Fibroblast of lung (primary cell): Measurements from ENCODE around the gene WDR33. TPM values are rescaled to one million over a fixed set of nuclear protein-coding genes. Genes with fewer than 3 reads are reported as not detected.

ENCODE experiments used
- DNase-seq, 2 donors: peaks; one replicate each; pipeline versions ENCODE4 v3.0.0 to v3.0.0-alpha.2; 2010; ENCODE audit warnings: low read depth in 2 of 2
- H2AFZ ChIP-seq: 2 replicates; pipeline ENCODE4 v1.5.1; 2012; ENCODE audit warnings: low read length, control low read depth, inconsistent platforms
- H3K27ac ChIP-seq: 2 replicates; pipeline ENCODE4 v1.5.1; 2011; ENCODE audit warnings: low read length, control low read depth; ENCODE audit not compliant: insufficient read depth
- H3K27me3 ChIP-seq: 2 replicates; pipeline ENCODE4 v1.5.1; 2011; ENCODE audit warnings: mild to moderate bottlenecking, low read length; ENCODE audit not compliant: control insufficient read depth, insufficient read depth
- H3K36me3 ChIP-seq: 2 replicates; pipeline ENCODE4 v1.5.1; 2011; ENCODE audit warnings: low read length; ENCODE audit not compliant: control insufficient read depth, insufficient read depth
- H3K4me1 ChIP-seq: 2 replicates; pipeline ENCODE4 v1.5.1; 2011; ENCODE audit warnings: low read length; ENCODE audit not compliant: control insufficient read depth, insufficient read depth; ENCODE audit errors: extremely low read depth
- H3K4me2 ChIP-seq: 2 replicates; pipeline ENCODE4 v1.5.1; 2011; ENCODE audit warnings: low read length, control low read depth; ENCODE audit not compliant: insufficient read depth; ENCODE audit errors: extremely low read depth
- H3K4me3 ChIP-seq, 4 experiments: fragments of 200-600 bp in 1 of 4; sonication (generic) in 1 of 4; replicated peaks in 1 of 4; 2 replicates each; pipeline ENCODE4 v1.5.1; 2011 to 2016; ENCODE audit warnings: low read length in 4 of 4, low read depth in 3 of 4, mild to moderate bottlenecking in 3 of 4, control low read depth in 2 of 4, inconsistent platforms in 1 of 4, mixed read lengths in 1 of 4; ENCODE audit not compliant: insufficient read depth in 1 of 4; ENCODE audit errors: control extremely low read depth in 1 of 4
- H3K79me2 ChIP-seq: 2 replicates; pipeline ENCODE4 v1.5.1; 2012; ENCODE audit warnings: mild to moderate bottlenecking, low read length, inconsistent platforms; ENCODE audit not compliant: control insufficient read depth, insufficient read depth
- H3K9ac ChIP-seq: 2 replicates; pipeline ENCODE4 v1.5.1; 2011; ENCODE audit warnings: mild to moderate bottlenecking, low read length, control low read depth; ENCODE audit not compliant: insufficient read depth
- H3K9me3 ChIP-seq: 2 replicates; pipeline ENCODE4 v1.5.1; 2012; ENCODE audit warnings: low read depth, low read length; ENCODE audit not compliant: control insufficient read depth, insufficient read depth
- H4K20me1 ChIP-seq: 2 replicates; pipeline ENCODE4 v1.5.1; 2011; ENCODE audit warnings: low read length; ENCODE audit not compliant: control insufficient read depth, insufficient read depth; ENCODE audit errors: extremely low read depth
- EZH2 ChIP-seq: IDR thresholded peaks from 2 replicates; pipeline ENCODE4 v1.5.1; 2012; ENCODE audit warnings: low read length, control low read depth, mild to moderate bottlenecking; ENCODE audit errors: missing control alignments
- polyA plus RNA-seq, 2 donors: library from polyadenylated mRNA; depleted of rRNA in 1 of 2; stranded (reverse) in 1 of 2; unstranded in 1 of 2; fragments of >200 nt; gene quantifications; 2 replicates each; pipeline ENCODE4 v1.2.1, GENCODE V29; 2011 to 2012; ENCODE audit warnings: missing spikeins in 1 of 2
- total RNA-seq: library from RNA; depleted of rRNA; stranded (reverse); fragments of >200 nt; gene quantifications from 2 replicates; pipeline ENCODE4 v1.2.1, GENCODE V29; 2014
- TF ChIP-seq, protein P1 (sequence below), 2 donors: IDR thresholded peaks in 1 of 2; conservative IDR thresholded peaks in 1 of 2; 1 replicate in 1 of 2; 2 replicates in 1 of 2; pipeline ENCODE4 v1.5.1; 2011 to 2012; ENCODE audit warnings: low read length in 2 of 2, control low read depth in 1 of 2, inconsistent platforms in 1 of 2, low read depth in 1 of 2, mild to moderate bottlenecking in 1 of 2

Gene WDR33
- total and polyA plus RNA-seq, 2 donors (not counting 1 experiment from before 2014, with no cell fraction given): 27.2 to 28.6 TPM

DNA sequence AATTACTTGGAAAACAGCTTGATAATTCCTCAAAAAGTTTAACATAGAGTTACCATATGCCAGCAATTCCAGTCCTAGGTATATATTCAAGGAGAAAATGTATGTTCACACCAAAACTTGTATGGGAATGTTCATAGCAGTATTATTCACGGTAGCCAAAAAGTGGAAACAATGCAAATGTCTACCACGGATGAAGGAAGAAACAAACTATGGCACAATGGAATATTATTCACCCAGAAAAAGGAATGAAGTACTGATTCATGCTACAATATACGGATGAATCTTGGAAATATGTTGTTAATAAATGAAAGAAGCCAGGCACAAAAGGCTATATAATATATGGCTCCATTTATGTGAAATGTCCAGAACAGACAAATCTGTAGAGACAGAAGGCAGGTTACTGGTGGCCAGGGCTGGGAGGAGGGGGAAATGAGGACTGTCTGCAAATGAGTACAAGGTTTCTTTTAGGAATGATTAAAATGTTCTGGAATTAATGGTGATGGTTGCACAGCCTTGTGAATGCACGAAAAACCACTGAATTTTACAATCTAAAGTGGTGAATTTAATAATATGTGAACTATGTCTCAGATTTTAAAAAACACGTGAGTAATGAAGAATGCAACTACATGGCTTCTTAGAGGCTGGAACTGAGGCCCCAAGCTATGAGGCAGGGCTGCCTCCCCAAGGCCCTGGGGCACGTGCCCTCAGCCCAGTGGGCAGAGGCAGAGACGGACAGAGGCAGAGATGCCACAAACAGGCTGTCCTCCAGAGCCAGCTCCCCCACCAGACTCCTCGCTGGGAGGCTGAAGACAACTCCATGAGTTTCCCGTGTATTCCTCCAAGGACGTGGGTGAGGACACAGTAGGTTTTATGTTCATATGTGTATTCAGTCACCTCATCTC is 140.7 kb downstream of the WDR33 start:
- Histone ChIP-seq H3K27ac (no peak overlapping the region), H3K4me3 (no peak overlapping the region), H3K79me2 (no peaks in the 10 kb centered on the region), H2AFZ (no peak overlapping the region), H3K4me2 (no peak overlapping the region), H3K4me1 (no peaks in the 10 kb centered on the region), H3K27me3 (peaks cover 17% of the 10 kb centered on the region), H4K20me1 (no peaks in the 10 kb centered on the region), H3K36me3 (no peaks in the 10 kb centered on the region), H3K9me3 (no peaks in the 10 kb centered on the region), H3K9ac (no peak overlapping the region)
- no peak for TF ChIP-seq EZH2
- TF ChIP-seq, protein P1, sequence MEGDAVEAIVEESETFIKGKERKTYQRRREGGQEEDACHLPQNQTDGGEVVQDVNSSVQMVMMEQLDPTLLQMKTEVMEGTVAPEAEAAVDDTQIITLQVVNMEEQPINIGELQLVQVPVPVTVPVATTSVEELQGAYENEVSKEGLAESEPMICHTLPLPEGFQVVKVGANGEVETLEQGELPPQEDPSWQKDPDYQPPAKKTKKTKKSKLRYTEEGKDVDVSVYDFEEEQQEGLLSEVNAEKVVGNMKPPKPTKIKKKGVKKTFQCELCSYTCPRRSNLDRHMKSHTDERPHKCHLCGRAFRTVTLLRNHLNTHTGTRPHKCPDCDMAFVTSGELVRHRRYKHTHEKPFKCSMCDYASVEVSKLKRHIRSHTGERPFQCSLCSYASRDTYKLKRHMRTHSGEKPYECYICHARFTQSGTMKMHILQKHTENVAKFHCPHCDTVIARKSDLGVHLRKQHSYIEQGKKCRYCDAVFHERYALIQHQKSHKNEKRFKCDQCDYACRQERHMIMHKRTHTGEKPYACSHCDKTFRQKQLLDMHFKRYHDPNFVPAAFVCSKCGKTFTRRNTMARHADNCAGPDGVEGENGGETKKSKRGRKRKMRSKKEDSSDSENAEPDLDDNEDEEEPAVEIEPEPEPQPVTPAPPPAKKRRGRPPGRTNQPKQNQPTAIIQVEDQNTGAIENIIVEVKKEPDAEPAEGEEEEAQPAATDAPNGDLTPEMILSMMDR (conservative IDR thresholded peaks at IDR 0.05 in 1 of 2, IDR thresholded peaks at IDR 0.05 in 1 of 2; ENCODE audit: low read depth in 1 of 2, low read length in 2 of 2): no peak
- DNase-seq: no peak

DNA sequence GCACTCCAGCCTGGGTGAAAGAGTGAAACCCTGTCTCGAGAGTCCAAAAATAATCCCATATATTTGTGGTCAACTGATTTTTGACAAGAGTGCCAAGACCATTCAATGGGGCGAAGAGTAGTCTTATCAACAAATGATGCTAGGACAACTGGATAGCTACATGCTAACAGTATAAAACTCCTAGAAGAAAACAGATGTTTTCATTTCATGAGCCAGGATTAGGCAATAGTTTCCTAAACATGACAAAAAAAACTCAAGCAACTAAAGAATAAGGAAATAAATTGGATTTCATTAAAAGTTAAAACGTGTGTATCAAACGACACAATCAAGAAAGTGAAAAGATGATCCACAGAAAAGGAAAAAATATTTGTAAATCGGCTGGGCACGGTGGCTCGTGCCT is 141.9 kb downstream of the WDR33 start:
- Histone ChIP-seq H3K79me2 (no peaks in the 10 kb centered on the region), H3K36me3 (no peaks in the 10 kb centered on the region), H3K4me2 (no peak overlapping the region), H3K9me3 (no peaks in the 10 kb centered on the region), H4K20me1 (no peaks in the 10 kb centered on the region), H3K9ac (no peak overlapping the region), H3K27ac (no peak overlapping the region), H3K4me3 (no peak overlapping the region), H2AFZ (no peak overlapping the region), H3K4me1 (no peaks in the 10 kb centered on the region), H3K27me3 (peaks cover 23% of the 10 kb centered on the region)
- TF ChIP-seq, protein P1 (conservative IDR thresholded peaks at IDR 0.05 in 1 of 2, IDR thresholded peaks at IDR 0.05 in 1 of 2; ENCODE audit: low read depth in 1 of 2, low read length in 2 of 2): no peak
- TF ChIP-seq EZH2: no peak
- no peak for DNase-seq

DNA sequence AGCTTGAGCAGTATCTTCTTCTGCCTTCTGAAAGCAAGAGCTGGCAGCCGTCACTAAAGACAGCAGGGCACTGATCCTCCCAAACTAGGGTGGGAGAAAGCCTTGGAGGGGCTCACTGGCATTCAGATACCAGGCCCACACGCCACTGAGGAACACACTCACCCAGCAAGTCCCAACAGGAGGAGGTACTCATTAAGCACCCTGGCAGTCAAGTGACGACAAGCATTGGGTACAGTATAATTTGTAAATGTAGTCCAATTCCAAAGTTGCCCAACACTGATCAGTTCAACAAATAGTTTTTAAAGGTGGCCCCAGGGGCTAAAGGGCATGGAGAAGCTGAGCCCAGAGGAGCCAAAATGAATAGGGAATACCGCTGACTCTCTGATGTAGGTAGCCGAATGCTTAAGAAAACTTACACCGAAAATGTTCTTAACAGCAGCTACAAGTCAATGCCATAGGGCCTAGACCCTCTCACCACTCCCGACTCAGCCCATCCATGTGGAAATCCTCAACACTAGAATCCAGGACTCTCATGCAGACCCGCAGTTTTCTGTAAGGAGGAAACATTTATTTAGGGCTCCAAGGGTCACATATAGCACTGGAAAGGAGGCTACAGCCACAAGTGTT is 145.6 kb downstream of the WDR33 start:
- H3K27me3 ChIP-seq: peaks cover 31% of the 10 kb centered on the region
- H3K79me2 ChIP-seq: no peaks in the 10 kb centered on the region
- DNase-seq: no peak
- H2AFZ ChIP-seq: no peak overlapping the region
- H4K20me1 ChIP-seq: no peaks in the 10 kb centered on the region
- no peak overlapping the region for H3K27ac ChIP-seq
- no peaks in the 10 kb centered on the region for H3K9me3 ChIP-seq
- TF ChIP-seq, protein P1 (conservative IDR thresholded peaks at IDR 0.05 in 1 of 2, IDR thresholded peaks at IDR 0.05 in 1 of 2; ENCODE audit: low read depth in 1 of 2, low read length in 2 of 2): no peak
- TF ChIP-seq EZH2: no peak
- H3K36me3 ChIP-seq: no peaks in the 10 kb centered on the region
- H3K4me2 ChIP-seq: no peak overlapping the region
- H3K4me1 ChIP-seq: peaks cover 3% of the 10 kb centered on the region
- no peak overlapping the region for H3K4me3 ChIP-seq
- H3K9ac ChIP-seq: no peak overlapping the region
